Measurements from ENCODE around the gene CCDC9B.

DNA sequence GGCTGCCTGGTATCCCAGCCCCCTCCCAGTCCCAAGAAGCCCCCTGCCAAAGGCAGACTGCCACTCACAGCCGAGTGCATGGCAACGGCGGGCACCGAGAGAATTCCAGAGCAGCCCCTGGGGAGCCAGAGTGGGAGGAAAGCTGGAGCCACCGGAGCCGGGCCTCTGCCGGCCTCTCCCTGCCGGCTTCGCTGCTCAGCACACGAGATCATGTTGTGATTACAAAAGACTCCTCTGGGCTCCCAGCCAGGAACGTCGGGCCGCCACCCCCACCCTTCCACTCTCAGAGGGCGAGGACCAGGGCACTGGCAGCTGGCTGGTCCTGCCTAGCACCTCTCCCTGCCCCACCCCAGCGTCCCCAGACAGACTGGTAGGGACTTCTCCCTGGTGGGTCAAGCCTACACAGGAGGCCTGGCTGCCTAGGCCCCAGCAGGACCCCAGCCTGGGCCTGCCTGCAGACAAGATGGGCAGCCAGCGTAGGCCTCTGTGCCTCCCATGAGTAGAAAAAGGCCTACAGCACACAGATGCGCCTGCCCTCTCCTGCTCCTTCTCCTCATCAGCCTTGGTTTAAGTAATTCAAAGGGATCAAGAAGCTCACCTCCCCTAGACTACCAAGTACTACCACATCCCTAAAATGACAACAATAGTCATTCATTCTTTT, at the start of gene CCDC9B:
- TF ChIP-seq CTCF (conservative IDR thresholded peaks at IDR 0.05 in 1 of 2, IDR thresholded peaks at IDR 0.05 in 1 of 2; ENCODE audit: low read depth in 1 of 2, low read length in 2 of 2) (no peak), EZH2 (IDR thresholded peaks at IDR 0.05; ENCODE audit: low read length, missing control alignments) (no peak)
